WTC11 (cell line): Measurements from ENCODE around the gene RPTOR. TPM values are rescaled to one million over a fixed set of nuclear protein-coding genes. Genes with fewer than 3 reads are reported as not detected.

Experiments
- ATAC-seq: fragments of 200-7000 bp; cut with Tn5 transposase; 2 replicates; pipeline ENCODE4 v1.10.0; 2021; ENCODE audit warnings: mild to moderate bottlenecking, moderate library complexity
- CTCF ChIA-PET: fragments of 300-600 bp; sonication (Branson Sonifier 250); formaldehyde crosslinking; loops from one replicate; lab custom pipeline; 2021; ENCODE audit warnings: antibody characterized with exemption; lab: Charles Lee
- POLR2A ChIA-PET: fragments of 350-600 bp; sonication (Branson Sonifier 250); formaldehyde crosslinking; loops from one replicate; lab custom pipeline; 2021; ENCODE audit warnings: antibody characterized with exemption; lab: Charles Lee
- DNase-seq: peaks from one replicate; pipeline ENCODE4 v3.0.0; 2021; ENCODE audit warnings: low spot score
- H3K27ac Mint-ChIP-seq: 2 replicates; pipeline ENCODE4 v1.8.0; 2021; ENCODE audit warnings: mixed read lengths
- H3K27me3 Mint-ChIP-seq: 2 replicates; pipeline ENCODE4 v1.8.0; 2021; ENCODE audit warnings: low read depth, mild to moderate bottlenecking, moderate library complexity, mixed read lengths
- H3K36me3 Mint-ChIP-seq: 2 replicates; pipeline ENCODE4 v1.8.0; 2021; ENCODE audit warnings: mixed read lengths
- H3K4me1 Mint-ChIP-seq: 2 replicates; pipeline ENCODE4 v1.8.0; 2022; ENCODE audit warnings: mixed read lengths
- H3K4me3 Mint-ChIP-seq: 2 replicates; pipeline ENCODE4 v1.8.0; 2021; ENCODE audit warnings: mild to moderate bottlenecking, moderate library complexity, mixed read lengths
- H3K9me3 Mint-ChIP-seq: 2 replicates; pipeline ENCODE4 v1.8.0; 2021; ENCODE audit warnings: mixed read lengths
- AFF4 ChIP-seq: sonication (generic); formaldehyde crosslinking; IDR thresholded peaks from 2 replicates; pipeline ENCODE4 v1.8.1; 2023; ENCODE audit warnings: mild to moderate bottlenecking, missing genetic modification reagents, borderline replicate concordance
- ARID4B ChIP-seq: sonication (generic); formaldehyde crosslinking; IDR thresholded peaks from 2 replicates; pipeline ENCODE4 v1.8.0; 2023; ENCODE audit warnings: missing genetic modification reagents, mild to moderate bottlenecking, borderline replicate concordance
- ATF1 ChIP-seq: sonication (generic); formaldehyde crosslinking; IDR thresholded peaks from 2 replicates; pipeline ENCODE4 v1.8.1; 2023; ENCODE audit warnings: mild to moderate bottlenecking, moderate library complexity, missing genetic modification reagents
- CBFB ChIP-seq: sonication (generic); formaldehyde crosslinking; IDR thresholded peaks from 2 replicates; pipeline ENCODE4 v1.8.1; 2022; ENCODE audit warnings: mild to moderate bottlenecking, low read depth, missing genetic modification reagents
- CDX4 ChIP-seq: fragments of 250-450 bp; sonication (Bioruptor Pico); IDR thresholded peaks from 2 replicates; pipeline ENCODE4 v1.9.0; 2021; ENCODE audit warnings: moderate library complexity, mild to moderate bottlenecking, inconsistent platforms, borderline replicate concordance
- CREB1 ChIP-seq: sonication (generic); formaldehyde crosslinking; IDR thresholded peaks from 2 replicates; pipeline ENCODE4 v1.8.0; 2023; ENCODE audit warnings: mild to moderate bottlenecking, missing genetic modification reagents
- E2F4 ChIP-seq: sonication (generic); formaldehyde crosslinking; IDR thresholded peaks from 2 replicates; pipeline ENCODE4 v1.8.1; 2022; ENCODE audit warnings: low read depth, mild to moderate bottlenecking, moderate library complexity, missing genetic modification reagents, borderline replicate concordance
- E2F5 ChIP-seq: sonication (generic); formaldehyde crosslinking; IDR thresholded peaks from 2 replicates; pipeline ENCODE4 v1.8.1; 2022; ENCODE audit warnings: mild to moderate bottlenecking, moderate library complexity, missing genetic modification reagents
- ETV6 ChIP-seq: sonication (generic); formaldehyde crosslinking; IDR thresholded peaks from 2 replicates; pipeline ENCODE4 v1.8.1; 2022; ENCODE audit warnings: mild to moderate bottlenecking, missing genetic modification reagents
- FOXP4 ChIP-seq: sonication (generic); formaldehyde crosslinking; IDR thresholded peaks from 2 replicates; pipeline ENCODE4 v1.8.0; 2022; ENCODE audit warnings: mild to moderate bottlenecking, missing genetic modification reagents
- JAZF1 ChIP-seq: fragments of 250-450 bp; sonication (Bioruptor Pico); IDR thresholded peaks from 2 replicates; pipeline ENCODE4 v1.9.0; 2021; ENCODE audit warnings: moderate library complexity, mild to moderate bottlenecking, inconsistent platforms
- MYBL2 ChIP-seq: sonication (generic); formaldehyde crosslinking; IDR thresholded peaks from 2 replicates; pipeline ENCODE4 v1.8.1; 2023; ENCODE audit warnings: mild to moderate bottlenecking, moderate library complexity, missing genetic modification reagents
- PRRX2 ChIP-seq: fragments of 250-450 bp; sonication (Bioruptor Pico); IDR thresholded peaks from 2 replicates; pipeline ENCODE4 v1.8.0; 2021; ENCODE audit warnings: mild to moderate bottlenecking
- RORB ChIP-seq: fragments of 250-450 bp; sonication (Bioruptor Pico); IDR thresholded peaks from 2 replicates; pipeline ENCODE4 v1.9.0; 2021; ENCODE audit warnings: mild to moderate bottlenecking
- SMAD4 ChIP-seq: sonication (generic); formaldehyde crosslinking; IDR thresholded peaks from 2 replicates; pipeline ENCODE4 v1.8.0; 2022; ENCODE audit warnings: mild to moderate bottlenecking, missing genetic modification reagents
- TEAD1 ChIP-seq: sonication (generic); formaldehyde crosslinking; IDR thresholded peaks from 2 replicates; pipeline ENCODE4 v1.8.0; 2022; ENCODE audit warnings: mild to moderate bottlenecking, missing genetic modification reagents
- ZBTB43 ChIP-seq: sonication (generic); formaldehyde crosslinking; IDR thresholded peaks from 2 replicates; pipeline ENCODE4 v1.8.1; 2023; ENCODE audit warnings: mild to moderate bottlenecking, missing genetic modification reagents
- ZNF512 ChIP-seq: sonication (generic); formaldehyde crosslinking; IDR thresholded peaks from 2 replicates; pipeline ENCODE4 v1.8.1; 2022; ENCODE audit warnings: missing genetic modification reagents, borderline replicate concordance
- total RNA-seq: library from RNA; stranded (reverse); gene quantifications from 3 replicates; pipeline ENCODE4 v1.2.3, GENCODE V29; 2021

Gene RPTOR
- total RNA-seq, 1 experiment from 2014 or later = 41.0 TPM

GRCh38 chr17:80653856-80654255 is 109.2 kb downstream of the RPTOR start:
- peak overlapping the region; percentile 12; the same call in 1 of the 2 replicates for H3K27ac Mint-ChIP-seq
- ChIA-PET CTCF (interaction anchor here (0.9 kb wide), 1 partner anchor 102 kb away, joined by 4 read pairs; no protein-coding TSS in a partner anchor), POLR2A (no interaction called here)
- H3K4me3 Mint-ChIP-seq = no peak overlapping the region
- H3K9me3 Mint-ChIP-seq = no peaks in the 10 kb centered on the region
- DNase-seq (no peak), ATAC-seq (no peak)
- H3K27me3 Mint-ChIP-seq = no peaks in the 10 kb centered on the region
- no peak for TF ChIP-seq E2F5
- no peak for TF ChIP-seq TEAD1 (CRISPR knock-in tag)
- no peak for TF ChIP-seq PRRX2 (CRISPR knock-in tag)
- no peak for TF ChIP-seq CBFB (CRISPR knock-in tag)
- no peak for TF ChIP-seq FOXP4
- TF ChIP-seq ETV6 (CRISPR knock-in tag) = no peak
- no peak for TF ChIP-seq E2F4 (CRISPR knock-in tag)
- H3K36me3 Mint-ChIP-seq = no peaks in the 10 kb centered on the region
- H3K4me1 Mint-ChIP-seq = peaks cover 28% of the 10 kb centered on the region

GRCh38 chr17:80655608-80656007 is 111.0 kb downstream of the RPTOR start:
- Mint-ChIP-seq H3K27ac (no peak overlapping the region), H3K36me3 (no peaks in the 10 kb centered on the region), H3K4me1 (peaks cover 19% of the 10 kb centered on the region), H3K27me3 (no peaks in the 10 kb centered on the region), H3K9me3 (no peaks in the 10 kb centered on the region), H3K4me3 (no peak overlapping the region)
- CTCF ChIA-PET = interaction anchor here (1.0 to 1.3 kb wide), 2 partner anchors 80 to 243 kb away, joined by 3 read pairs; no protein-coding TSS in a partner anchor
- POLR2A ChIA-PET = no interaction called here
- DNase-seq (no peak), ATAC-seq (no peak)
- TF ChIP-seq MYBL2 (CRISPR knock-in tag) (no peak), RORB (no peak), ARID4B (CRISPR knock-in tag) (no peak), ZBTB43 (no peak), E2F5 (no peak), CDX4 (CRISPR knock-in tag) (no peak), ATF1 (no peak), ZNF512 (no peak), AFF4 (CRISPR knock-in tag) (no peak), JAZF1 (CRISPR knock-in tag) (no peak), SMAD4 (CRISPR knock-in tag) (no peak), CREB1 (CRISPR knock-in tag) (no peak)
